DND-41 (cell line): ENCODE data around the gene CD244.

ENCODE experiments used
- ATAC-seq: fragments of 200-7000 bp; cut with Tn5 transposase; 3 replicates; pipeline ENCODE4 v1.9.1; 2021; ENCODE audit warnings: low read depth; ENCODE audit not compliant: insufficient read depth
- DNase-seq: peaks from one replicate; pipeline ENCODE4 v3.0.0-alpha.2; 2020
- H2AFZ ChIP-seq: 2 replicates; pipeline ENCODE4 v1.6.0; 2012; ENCODE audit warnings: low read depth, low read length
- H3K27ac ChIP-seq: 2 replicates; pipeline ENCODE4 v1.5.1; 2012; ENCODE audit warnings: low read length, inconsistent platforms
- H3K27me3 ChIP-seq: fragments of 200-600 bp; sonication (generic); 2 replicates; pipeline ENCODE4 v1.6.0; 2012; ENCODE audit warnings: low read length, mild to moderate bottlenecking, inconsistent platforms; ENCODE audit not compliant: insufficient read depth, poor library complexity
- H3K36me3 ChIP-seq: 2 replicates; pipeline ENCODE4 v1.5.1; 2012; ENCODE audit warnings: low read length, inconsistent platforms; ENCODE audit not compliant: insufficient read depth
- H3K4me1 ChIP-seq: 2 replicates; pipeline ENCODE4 v1.5.1; 2012; ENCODE audit warnings: mild to moderate bottlenecking, low read length; ENCODE audit not compliant: insufficient read depth
- H3K4me2 ChIP-seq: 2 replicates; pipeline ENCODE4 v1.6.0; 2012; ENCODE audit warnings: mild to moderate bottlenecking, moderate library complexity, low read length, inconsistent platforms; ENCODE audit not compliant: insufficient read depth
- H3K4me3 ChIP-seq, 2 experiments: fragments of 200-600 bp in 1 of 2; shearing (Covaris generic) in 1 of 2; 2 replicates each; pipeline ENCODE4 v1.5.1; 2012 to 2016; ENCODE audit warnings: inconsistent platforms in 2 of 2, low read length in 2 of 2, mild to moderate bottlenecking in 2 of 2, low read depth in 1 of 2, moderate library complexity in 1 of 2
- H3K79me2 ChIP-seq: 2 replicates; pipeline ENCODE4 v1.6.0; 2012; ENCODE audit warnings: low read length, inconsistent platforms; ENCODE audit not compliant: insufficient read depth
- H3K9ac ChIP-seq: 2 replicates; pipeline ENCODE4 v1.6.0; 2012; ENCODE audit warnings: low read depth, mild to moderate bottlenecking, inconsistent platforms, low read length, moderate library complexity
- H3K9me3 ChIP-seq: 2 replicates; pipeline ENCODE4 v1.5.1; 2012; ENCODE audit warnings: low read length, moderate library complexity, mild to moderate bottlenecking, inconsistent platforms; ENCODE audit not compliant: insufficient read depth, severe bottlenecking
- H4K20me1 ChIP-seq: 2 replicates; pipeline ENCODE4 v1.6.0; 2012; ENCODE audit warnings: low read length; ENCODE audit not compliant: insufficient read depth
- EZH2 ChIP-seq: IDR thresholded peaks from 3 replicates; pipeline ENCODE4 v1.6.1; 2012; ENCODE audit warnings: borderline replicate concordance, low read depth, mild to moderate bottlenecking, moderate library complexity, low read length, inconsistent platforms; ENCODE audit not compliant: severe bottlenecking
- TF ChIP-seq, protein P1 (sequence below): IDR thresholded peaks from 2 replicates; pipeline ENCODE4 v1.5.1; 2012; ENCODE audit warnings: borderline replicate concordance, low read length, moderate library complexity, mild to moderate bottlenecking; ENCODE audit not compliant: poor library complexity, severe bottlenecking; ENCODE audit errors: extremely low read depth

The CD244 gene

DNA sequence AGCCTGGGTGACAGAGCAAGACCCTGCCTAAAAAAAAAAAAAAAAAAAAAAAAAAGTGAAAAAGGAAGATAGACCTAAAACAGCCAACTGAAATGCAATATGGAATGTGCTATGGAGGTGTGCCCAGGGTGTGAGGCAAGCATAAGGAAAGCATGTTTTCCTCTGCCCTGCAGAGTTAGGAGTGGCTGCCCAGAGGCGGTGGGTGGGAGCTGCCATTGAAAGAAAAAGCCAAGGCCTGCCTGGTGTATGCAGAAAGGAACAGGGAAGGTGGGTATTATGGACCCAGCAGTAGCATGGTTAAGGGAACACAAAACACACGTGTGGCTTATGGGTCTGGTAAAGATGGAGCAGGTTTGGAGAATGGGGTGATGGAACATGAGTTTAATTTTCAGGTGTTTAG, 8.9 kb downstream of the CD244 start:
- H3K4me2 ChIP-seq = no peak overlapping the region
- ATAC-seq (no peak), DNase-seq (no peak)
- H3K9ac ChIP-seq = no peak overlapping the region
- H3K27ac ChIP-seq = no peak overlapping the region
- no peaks in the 10 kb centered on the region for H3K9me3 ChIP-seq
- H3K79me2 ChIP-seq = no peaks in the 10 kb centered on the region
- H3K36me3 ChIP-seq = no peaks in the 10 kb centered on the region
- TF ChIP-seq, protein P1, sequence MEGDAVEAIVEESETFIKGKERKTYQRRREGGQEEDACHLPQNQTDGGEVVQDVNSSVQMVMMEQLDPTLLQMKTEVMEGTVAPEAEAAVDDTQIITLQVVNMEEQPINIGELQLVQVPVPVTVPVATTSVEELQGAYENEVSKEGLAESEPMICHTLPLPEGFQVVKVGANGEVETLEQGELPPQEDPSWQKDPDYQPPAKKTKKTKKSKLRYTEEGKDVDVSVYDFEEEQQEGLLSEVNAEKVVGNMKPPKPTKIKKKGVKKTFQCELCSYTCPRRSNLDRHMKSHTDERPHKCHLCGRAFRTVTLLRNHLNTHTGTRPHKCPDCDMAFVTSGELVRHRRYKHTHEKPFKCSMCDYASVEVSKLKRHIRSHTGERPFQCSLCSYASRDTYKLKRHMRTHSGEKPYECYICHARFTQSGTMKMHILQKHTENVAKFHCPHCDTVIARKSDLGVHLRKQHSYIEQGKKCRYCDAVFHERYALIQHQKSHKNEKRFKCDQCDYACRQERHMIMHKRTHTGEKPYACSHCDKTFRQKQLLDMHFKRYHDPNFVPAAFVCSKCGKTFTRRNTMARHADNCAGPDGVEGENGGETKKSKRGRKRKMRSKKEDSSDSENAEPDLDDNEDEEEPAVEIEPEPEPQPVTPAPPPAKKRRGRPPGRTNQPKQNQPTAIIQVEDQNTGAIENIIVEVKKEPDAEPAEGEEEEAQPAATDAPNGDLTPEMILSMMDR = no peak
- no peak for TF ChIP-seq EZH2
- no peak overlapping the region for H2AFZ ChIP-seq
- H3K4me3 ChIP-seq = no peak overlapping the region
- H4K20me1 ChIP-seq = no peaks in the 10 kb centered on the region
- no peaks in the 10 kb centered on the region for H3K27me3 ChIP-seq
- H3K4me1 ChIP-seq = peaks cover 10% of the 10 kb centered on the region

DNA sequence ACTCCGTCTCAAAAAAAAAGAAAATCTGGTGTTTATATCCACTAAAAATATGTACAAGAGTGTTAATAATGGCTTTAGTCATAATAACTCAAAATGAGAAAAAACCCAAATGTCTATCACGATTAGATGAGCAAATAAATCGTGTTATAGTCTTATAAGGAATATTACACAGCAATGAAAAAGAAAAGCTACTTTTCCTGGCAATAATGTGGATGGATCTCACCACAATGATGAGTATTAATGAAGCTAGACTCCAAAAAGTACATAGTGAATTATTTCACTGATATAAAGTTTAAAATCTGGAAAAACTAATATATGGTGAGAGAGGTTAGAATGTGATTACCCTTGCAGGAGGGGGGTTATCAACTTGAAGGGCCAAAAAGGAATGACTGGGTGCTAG, 9.7 kb downstream of the CD244 start:
- DNase-seq (no peak), ATAC-seq (no peak)
- Histone ChIP-seq H3K27ac (no peak overlapping the region), H3K9me3 (no peaks in the 10 kb centered on the region), H4K20me1 (no peaks in the 10 kb centered on the region), H2AFZ (no peak overlapping the region), H3K36me3 (no peaks in the 10 kb centered on the region), H3K9ac (no peak overlapping the region), H3K4me2 (no peak overlapping the region), H3K4me1 (peaks cover 10% of the 10 kb centered on the region), H3K27me3 (no peaks in the 10 kb centered on the region), H3K4me3 (no peak overlapping the region), H3K79me2 (no peaks in the 10 kb centered on the region)
- TF ChIP-seq, protein P1 = no peak
- TF ChIP-seq EZH2 = no peak

DNA sequence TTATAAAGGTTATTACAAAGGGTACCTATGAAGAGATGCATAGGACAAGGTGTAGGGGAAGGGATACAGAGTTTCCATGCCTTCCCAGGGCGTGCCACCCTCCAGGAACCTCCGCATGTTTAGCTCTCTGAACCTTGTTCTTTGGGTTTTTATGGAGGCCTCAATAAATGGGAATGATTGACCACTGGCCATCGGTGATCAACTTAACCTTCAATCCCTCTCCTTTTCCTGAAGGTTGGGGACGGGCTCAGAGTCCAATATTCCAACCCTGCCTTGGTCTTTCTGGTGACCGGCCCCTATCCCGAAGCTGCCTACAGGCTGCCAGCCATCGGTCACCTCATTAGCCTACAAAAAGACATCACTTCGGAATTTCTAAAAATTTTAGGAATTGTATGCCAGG, 11.7 kb downstream of the CD244 start:
- Histone ChIP-seq H3K79me2 (no peaks in the 10 kb centered on the region), H3K36me3 (no peaks in the 10 kb centered on the region), H2AFZ (no peak overlapping the region), H3K27me3 (no peaks in the 10 kb centered on the region), H3K9me3 (no peaks in the 10 kb centered on the region), H3K27ac (no peak overlapping the region), H3K4me1 (peaks cover 10% of the 10 kb centered on the region), H3K4me2 (no peak overlapping the region), H4K20me1 (no peaks in the 10 kb centered on the region), H3K4me3 (no peak overlapping the region), H3K9ac (no peak overlapping the region)
- ATAC-seq (no peak), DNase-seq (no peak)
- TF ChIP-seq, protein P1 = no peak
- no peak for TF ChIP-seq EZH2

DNA sequence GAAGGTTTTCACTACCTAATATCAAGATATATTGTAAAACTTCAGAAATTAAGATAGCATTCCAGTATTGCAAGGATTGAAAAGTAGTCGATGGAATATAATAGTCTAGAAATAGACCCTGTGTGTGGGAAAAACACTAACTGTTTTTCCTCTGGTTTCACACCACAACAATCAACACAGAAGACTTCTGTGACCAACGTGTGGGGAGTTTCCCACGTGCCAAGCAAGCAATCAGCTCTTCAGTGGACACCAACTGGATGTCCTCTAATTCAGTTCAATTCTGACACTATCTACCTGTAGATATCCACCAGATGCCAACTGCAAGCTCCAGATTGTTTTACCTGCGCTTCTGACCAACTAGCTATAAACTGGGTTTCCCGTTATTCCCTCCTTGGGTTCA, 12.1 kb downstream of the CD244 start:
- no peak overlapping the region for H3K27ac ChIP-seq
- ATAC-seq (no peak), DNase-seq (no peak)
- H3K9me3 ChIP-seq = no peaks in the 10 kb centered on the region
- no peaks in the 10 kb centered on the region for H3K27me3 ChIP-seq
- no peaks in the 10 kb centered on the region for H3K36me3 ChIP-seq
- H3K4me3 ChIP-seq = no peak overlapping the region
- peaks cover 9% of the 10 kb centered on the region for H3K4me1 ChIP-seq
- no peak overlapping the region for H3K9ac ChIP-seq
- H2AFZ ChIP-seq = no peak overlapping the region
- H3K4me2 ChIP-seq = no peak overlapping the region
- H4K20me1 ChIP-seq = no peaks in the 10 kb centered on the region
- TF ChIP-seq, protein P1 = no peak
- TF ChIP-seq EZH2 = no peak
- H3K79me2 ChIP-seq = no peaks in the 10 kb centered on the region
